A673 (cell line): ENCODE measurements around the gene RUNX2.

Experiments
- EZH2 ChIP-seq: fragments of 200-600 bp; sonication (generic); IDR thresholded peaks from 2 replicates; pipeline ENCODE4 v1.6.1; 2017; ENCODE audit warnings: borderline replicate concordance, low read depth, mild to moderate bottlenecking, mixed read lengths, antibody characterized with exemption, low read length; ENCODE audit not compliant: poor library complexity, severe bottlenecking
- TF ChIP-seq, protein P1 (sequence below): fragments of 300-800, 200-600 bp; sonication (generic); conservative IDR thresholded peaks from 2 replicates; pipeline ENCODE4 v1.5.1; 2017; ENCODE audit warnings: low read depth, mild to moderate bottlenecking, antibody characterized with exemption, low read length, moderate library complexity, mixed read lengths

GRCh38 chr6:45351667-45352066 lies 23.5 kb downstream of the RUNX2 start:
- TF ChIP-seq, protein P1, sequence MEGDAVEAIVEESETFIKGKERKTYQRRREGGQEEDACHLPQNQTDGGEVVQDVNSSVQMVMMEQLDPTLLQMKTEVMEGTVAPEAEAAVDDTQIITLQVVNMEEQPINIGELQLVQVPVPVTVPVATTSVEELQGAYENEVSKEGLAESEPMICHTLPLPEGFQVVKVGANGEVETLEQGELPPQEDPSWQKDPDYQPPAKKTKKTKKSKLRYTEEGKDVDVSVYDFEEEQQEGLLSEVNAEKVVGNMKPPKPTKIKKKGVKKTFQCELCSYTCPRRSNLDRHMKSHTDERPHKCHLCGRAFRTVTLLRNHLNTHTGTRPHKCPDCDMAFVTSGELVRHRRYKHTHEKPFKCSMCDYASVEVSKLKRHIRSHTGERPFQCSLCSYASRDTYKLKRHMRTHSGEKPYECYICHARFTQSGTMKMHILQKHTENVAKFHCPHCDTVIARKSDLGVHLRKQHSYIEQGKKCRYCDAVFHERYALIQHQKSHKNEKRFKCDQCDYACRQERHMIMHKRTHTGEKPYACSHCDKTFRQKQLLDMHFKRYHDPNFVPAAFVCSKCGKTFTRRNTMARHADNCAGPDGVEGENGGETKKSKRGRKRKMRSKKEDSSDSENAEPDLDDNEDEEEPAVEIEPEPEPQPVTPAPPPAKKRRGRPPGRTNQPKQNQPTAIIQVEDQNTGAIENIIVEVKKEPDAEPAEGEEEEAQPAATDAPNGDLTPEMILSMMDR = no peak
- no peak for TF ChIP-seq EZH2
